Fibroblast of the aortic adventitia (primary cell): Measurements from ENCODE around the gene TBX19. TPM values are rescaled to one million over a fixed set of nuclear protein-coding genes. Genes with fewer than 3 reads are reported as not detected.
"Not testable (repeated sequence)": the region's sequence is repeated elsewhere in the genome, so short reads cannot be mapped to it uniquely, and the experiment has no call there.

Experiments used
- DNase-seq: peaks from one replicate; pipeline ENCODE4 v3.0.0-alpha.2; 2010; ENCODE audit warnings: low read depth
- H3K4me3 ChIP-seq: 2 replicates; pipeline ENCODE4 v1.5.1; 2011; ENCODE audit warnings: low read depth, mild to moderate bottlenecking, control low read depth, low read length, moderate library complexity
- small RNA-seq: library from RNA; depleted of rRNA; stranded (forward); fragments of <200 nt; gene quantifications from one replicate; pipeline ENCODE3, GENCODE V24; 2012
- total RNA-seq: library from RNA; depleted of rRNA; stranded (reverse); fragments of >200 nt; gene quantifications from 2 replicates; pipeline ENCODE4 v1.2.3, GENCODE V29; 2012; ENCODE audit warnings: low replicate concordance
- TF ChIP-seq, protein P1 (sequence below): IDR thresholded peaks from 2 replicates; pipeline ENCODE4 v1.5.1; 2011; ENCODE audit warnings: mild to moderate bottlenecking, low read length, control low read depth, inconsistent platforms; ENCODE audit not compliant: insufficient read depth

TBX19 gene
- total RNA-seq, 1 donor: 0.99 TPM

DNA sequence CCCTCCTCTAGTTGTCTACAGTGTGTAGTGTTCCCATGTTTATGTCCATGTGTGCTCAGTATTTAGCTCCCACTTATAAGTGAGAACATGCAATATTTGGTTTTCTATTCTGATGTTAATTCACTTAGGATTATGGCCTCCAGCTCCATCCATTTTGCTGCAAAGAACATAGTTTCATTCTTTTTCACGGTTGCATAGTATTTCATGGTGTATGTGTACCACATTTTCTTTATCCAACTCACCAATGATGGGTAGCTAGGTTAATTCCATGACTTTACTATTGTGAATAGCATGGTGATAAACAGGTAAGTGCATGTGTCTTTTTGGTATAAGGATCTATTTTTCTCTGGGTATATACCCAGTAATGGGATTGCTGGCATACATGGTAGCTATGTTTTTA, 67.0 kb downstream of the TBX19 start:
- H3K4me3 ChIP-seq: no peak overlapping the region
- TF ChIP-seq, protein P1, sequence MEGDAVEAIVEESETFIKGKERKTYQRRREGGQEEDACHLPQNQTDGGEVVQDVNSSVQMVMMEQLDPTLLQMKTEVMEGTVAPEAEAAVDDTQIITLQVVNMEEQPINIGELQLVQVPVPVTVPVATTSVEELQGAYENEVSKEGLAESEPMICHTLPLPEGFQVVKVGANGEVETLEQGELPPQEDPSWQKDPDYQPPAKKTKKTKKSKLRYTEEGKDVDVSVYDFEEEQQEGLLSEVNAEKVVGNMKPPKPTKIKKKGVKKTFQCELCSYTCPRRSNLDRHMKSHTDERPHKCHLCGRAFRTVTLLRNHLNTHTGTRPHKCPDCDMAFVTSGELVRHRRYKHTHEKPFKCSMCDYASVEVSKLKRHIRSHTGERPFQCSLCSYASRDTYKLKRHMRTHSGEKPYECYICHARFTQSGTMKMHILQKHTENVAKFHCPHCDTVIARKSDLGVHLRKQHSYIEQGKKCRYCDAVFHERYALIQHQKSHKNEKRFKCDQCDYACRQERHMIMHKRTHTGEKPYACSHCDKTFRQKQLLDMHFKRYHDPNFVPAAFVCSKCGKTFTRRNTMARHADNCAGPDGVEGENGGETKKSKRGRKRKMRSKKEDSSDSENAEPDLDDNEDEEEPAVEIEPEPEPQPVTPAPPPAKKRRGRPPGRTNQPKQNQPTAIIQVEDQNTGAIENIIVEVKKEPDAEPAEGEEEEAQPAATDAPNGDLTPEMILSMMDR: no peak
- DNase-seq: no peak

DNA sequence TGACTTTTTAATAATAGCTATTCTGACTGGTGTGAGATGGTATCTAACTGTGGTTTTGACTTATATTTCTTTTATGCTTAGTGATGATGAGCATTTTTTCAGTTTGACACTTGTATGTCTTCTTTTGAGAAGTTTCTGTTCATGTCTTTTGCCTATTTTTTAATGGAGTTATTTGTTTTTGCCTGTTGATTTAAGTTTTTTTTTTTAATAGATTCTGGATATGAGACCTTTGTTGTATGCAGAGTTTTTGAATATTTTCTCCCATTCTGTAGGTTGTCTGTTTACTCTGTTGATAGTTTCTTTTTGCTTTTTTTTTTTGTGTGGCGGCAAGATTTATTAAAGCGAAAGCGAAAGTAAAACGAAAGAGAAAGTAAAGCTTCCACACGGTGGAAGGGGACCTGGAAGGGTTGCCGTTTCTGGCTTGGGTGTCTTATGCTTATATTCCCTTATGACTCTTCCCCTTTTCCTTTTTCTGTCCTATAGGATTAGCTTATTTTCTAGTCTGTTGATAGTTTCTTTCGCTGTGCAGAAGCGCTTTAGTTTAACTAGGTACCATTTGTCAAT, 67.6 kb downstream of the TBX19 start:
- TF ChIP-seq, protein P1: no peak
- DNase-seq: no peak

DNA sequence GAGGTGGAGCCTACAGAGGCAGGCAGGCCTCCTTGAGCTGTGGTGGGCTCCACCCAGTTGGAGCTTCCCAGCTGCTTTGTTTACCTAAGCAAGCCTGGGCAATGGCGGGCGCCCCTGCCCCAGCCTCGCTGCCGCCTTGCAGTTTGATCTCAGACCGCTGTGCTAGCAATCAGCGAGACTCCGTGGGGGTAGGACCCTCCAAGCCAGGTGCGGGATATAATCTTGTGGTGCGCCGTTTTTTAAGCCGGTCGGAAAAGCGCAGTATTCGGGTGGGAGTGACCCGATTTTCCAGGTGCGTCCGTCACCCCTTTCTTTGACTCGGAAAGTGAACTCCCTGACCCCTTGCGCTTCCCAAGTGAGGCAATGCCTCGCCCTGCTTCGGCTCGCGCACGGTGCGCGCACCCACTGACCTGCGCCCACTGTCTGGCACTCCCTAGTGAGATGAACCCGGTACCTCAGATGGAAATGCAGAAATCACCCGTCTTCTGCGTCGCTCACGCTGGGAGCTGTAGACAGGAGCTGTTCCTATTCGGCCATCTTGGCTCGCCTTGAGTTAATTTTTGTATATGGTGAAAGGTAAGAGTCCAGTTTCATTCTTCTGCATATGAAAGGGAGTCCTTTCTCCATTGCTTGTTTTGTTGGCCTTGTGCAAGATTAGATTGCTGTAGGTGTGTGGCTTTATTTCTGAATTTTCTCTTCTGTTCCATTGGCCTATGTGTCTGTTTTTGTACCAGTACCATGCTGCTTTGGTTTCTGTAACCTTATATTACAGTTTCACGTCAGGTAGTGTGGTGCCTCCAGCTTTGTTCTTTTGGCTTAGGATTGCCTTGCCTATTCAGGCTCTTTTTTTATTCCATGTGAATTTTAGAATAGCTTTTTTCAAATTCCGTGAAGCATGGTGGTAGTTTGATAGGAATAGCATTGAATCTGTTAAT, 73.9 kb downstream of the TBX19 start:
- not testable (repeated sequence) for H3K4me3 ChIP-seq, DNase-seq

More for the DNA sequence above, 67.6 kb downstream of the TBX19 start:
- peak overlapping the region; percentile 33 for H3K4me3 ChIP-seq

DNA sequence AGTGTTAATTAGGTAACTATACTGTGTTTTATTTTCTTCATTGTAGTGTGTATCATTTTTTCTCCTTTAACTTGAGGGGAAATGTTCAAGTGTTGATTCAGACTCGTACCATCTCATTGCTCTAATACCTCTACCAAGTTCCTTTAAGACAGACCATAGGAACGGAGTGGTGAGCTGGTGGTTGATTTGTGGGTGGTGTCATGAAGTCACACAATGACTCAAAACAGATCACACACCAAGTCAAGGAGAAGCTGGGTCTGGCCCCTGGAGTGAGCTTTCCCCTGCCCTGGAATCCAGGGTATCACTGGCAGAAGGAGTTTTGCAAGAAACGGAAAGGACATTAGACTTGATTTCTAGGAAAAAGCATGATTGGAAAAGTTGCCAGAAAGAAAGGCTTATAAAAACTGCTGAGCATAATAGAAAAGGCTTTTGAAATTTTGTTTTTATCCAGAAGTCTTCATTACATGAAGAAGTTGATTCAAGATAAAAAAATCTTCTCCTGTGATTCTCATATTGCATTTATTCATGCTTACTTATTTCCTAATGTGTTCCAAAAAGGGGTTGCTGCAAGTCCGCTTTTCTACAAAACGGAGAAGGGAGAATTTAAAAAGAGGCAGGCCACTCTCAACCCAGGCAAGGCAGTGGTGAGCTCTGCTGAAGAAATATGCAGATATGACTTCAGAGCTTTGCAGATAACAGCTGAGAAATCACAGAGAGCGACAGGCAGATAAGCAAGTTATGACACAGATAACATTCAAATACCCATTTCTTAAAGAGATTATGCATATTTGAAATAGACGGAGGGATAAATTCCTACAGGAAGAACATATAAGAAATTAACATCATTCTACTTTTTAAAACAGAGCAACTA, 79.7 kb downstream of the TBX19 start:
- peak; percentile 54 for DNase-seq
- TF ChIP-seq, protein P1: no peak
- no peak overlapping the region for H3K4me3 ChIP-seq

DNA sequence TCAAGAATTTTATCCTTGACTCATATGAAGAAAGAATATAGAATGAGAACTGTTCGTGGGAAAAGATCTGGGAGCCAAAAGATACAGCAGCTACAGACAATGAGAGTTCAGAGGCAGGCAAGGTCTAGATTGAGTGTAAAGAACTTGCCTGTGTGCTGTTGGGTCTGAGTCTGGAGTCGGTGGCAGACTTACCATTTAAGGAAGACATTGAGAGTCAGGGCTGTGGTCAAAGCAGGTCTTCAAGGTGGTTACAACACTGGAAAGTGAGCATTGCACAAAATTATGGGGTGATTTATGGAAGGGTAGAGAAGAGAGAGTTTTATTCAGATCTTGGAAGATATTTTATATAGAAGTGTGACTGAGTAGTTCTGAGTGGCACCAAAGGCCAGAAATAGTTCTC, 80.6 kb downstream of the TBX19 start:
- H3K4me3 ChIP-seq: no peak overlapping the region
- no peak for DNase-seq
- TF ChIP-seq, protein P1: no peak

DNA sequence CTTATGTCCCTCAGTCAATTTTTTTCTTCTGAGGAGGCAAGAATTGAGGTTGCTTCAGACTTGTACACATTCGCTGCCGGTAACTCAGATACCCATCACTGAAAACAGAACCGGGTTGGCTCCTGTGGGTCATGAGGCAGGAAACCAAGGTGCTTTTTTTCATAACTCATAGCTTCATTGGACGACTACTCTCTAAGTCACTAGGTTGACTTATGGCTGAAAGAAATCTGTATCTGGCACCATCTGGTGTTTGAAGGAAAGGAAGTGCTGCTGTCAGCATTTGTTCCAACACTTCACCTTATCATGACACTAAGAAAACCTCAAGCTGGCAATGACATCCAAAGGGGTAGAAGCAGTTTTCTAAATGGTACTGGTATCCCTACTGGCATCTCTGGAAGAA, 82.3 kb downstream of the TBX19 start:
- TF ChIP-seq, protein P1: no peak
- no peak for DNase-seq
- H3K4me3 ChIP-seq: no peak overlapping the region

Small RNA genes within 50 kb of the gene (small RNA-seq; reads per million reads assigned to genes)
- gene RNU6-1310P: not detected

Other genes with a start within 250 kb of the TBX19 start
- 7.0 and 12.3 TPM in 2 replicates for gene GPR161, start 143.9 kb upstream of the TBX19 start, total RNA-seq
- 30.7 and 41.7 TPM in 2 replicates for gene TIPRL, start 101.9 kb upstream of the TBX19 start, total RNA-seq
- 46.0 and 72.8 TPM in 2 replicates for gene SFT2D2, start 54.9 kb upstream of the TBX19 start, total RNA-seq